Activated B cell treated with CpG ODN at 0.5 μM for 24 hours (primary cell): ENCODE data around the gene EIF5A. TPM values are rescaled to one million over a fixed set of nuclear protein-coding genes. Genes with fewer than 3 reads are reported as not detected.

Experiments used
- ATAC-seq: fragments of 200-7000 bp; cut with Tn5 transposase; one replicate; pipeline ENCODE4 v1.10.0; 2021; ENCODE audit warnings: low read depth, mild to moderate bottlenecking, moderate library complexity
- CTCF ChIA-PET: fragments of 350-600 bp; sonication (Branson Sonifier 250); formaldehyde crosslinking; loops from one replicate; lab custom pipeline; 2021; ENCODE audit warnings: antibody characterized with exemption; lab: Charles Lee
- POLR2A ChIA-PET: fragments of 350-600 bp; sonication (Branson Sonifier 250); formaldehyde crosslinking; loops from one replicate; lab custom pipeline; 2021; ENCODE audit warnings: antibody characterized with exemption; lab: Charles Lee
- DNase-seq: peaks from one replicate; pipeline ENCODE4 v3.0.0; 2022
- H3K27ac Mint-ChIP-seq: one replicate; pipeline ENCODE4 v1.8.0; 2020; ENCODE audit warnings: mixed read lengths
- H3K27me3 Mint-ChIP-seq: one replicate; pipeline ENCODE4 v1.8.0; 2021; ENCODE audit warnings: mixed read lengths
- H3K36me3 Mint-ChIP-seq: one replicate; pipeline ENCODE4 v1.8.0; 2021; ENCODE audit warnings: low read depth, mixed read lengths
- H3K4me1 Mint-ChIP-seq: one replicate; pipeline ENCODE4 v1.8.0; 2021; ENCODE audit warnings: mixed read lengths
- H3K4me3 Mint-ChIP-seq: one replicate; pipeline ENCODE4 v1.8.0; 2020; ENCODE audit warnings: mild to moderate bottlenecking, mixed read lengths
- H3K9me3 Mint-ChIP-seq: one replicate; pipeline ENCODE4 v1.8.0; 2020; ENCODE audit warnings: mixed read lengths
- CTCF ChIP-seq: fragments of 200-600 bp; IDR thresholded peaks from one replicate; pipeline ENCODE4 v1.8.0; 2022; ENCODE audit warnings: antibody characterized with exemption, mild to moderate bottlenecking
- intact Hi-C: fragments of 100-400 bp; cut with micrococcal nuclease; formaldehyde crosslinking; loops from one replicate; pipeline ENCODE4 v1.15.1; 2024
- total RNA-seq: library from RNA; stranded (reverse); gene quantifications from 2 replicates; pipeline ENCODE4 v1.2.3, GENCODE V29; 2022

EIF5A gene
- total RNA-seq, 1 donor from 2014 or later, result 656 TPM

- peak; percentile 9 for ATAC-seq
- H3K4me3 Mint-ChIP-seq, result peak within 1 kb of the TSS; percentile 95
- DNase-seq, result no peak
- POLR2A ChIA-PET, result interaction anchor here (0.6 to 3.8 kb wide), 28 partner anchors 9 to 844 kb away, joined by 3 to 62 read pairs (median 6); partner anchors contain the start of genes DVL2, GABARAP, GPS2 and MPDU1
- H3K4me1 Mint-ChIP-seq, result peaks cover 45% of the 10 kb centered on the region
- CTCF ChIA-PET, result interaction anchor here (1.1 to 3.1 kb wide), 6 partner anchors 11 to 260 kb away, joined by 3 to 19 read pairs (median 4); partner anchors contain the start of genes GPS2 and SOX15
- no peaks in the 10 kb centered on the region for H3K9me3 Mint-ChIP-seq
- no peak for TF ChIP-seq CTCF
- peaks cover 39% of the 10 kb centered on the region for H3K36me3 Mint-ChIP-seq
- intact Hi-C loops, result loop anchor here (1.0 to 2.0 kb wide), 11 partner anchors 8 to 359 kb away; partner anchors contain the start of genes EIF5A, ELP5, GPS2 and PHF23
- H3K27ac Mint-ChIP-seq, result peak within 1 kb of the TSS; percentile 96
- H3K27me3 Mint-ChIP-seq, result no peaks in the 10 kb centered on the region
Observed at GRCh38 chr17:7328840-7329373, 21.5 kb downstream of the EIF5A start, which contains the start of gene NEURL4. Gene NEURL4, minus strand, starts transcription at chr17:7329335. Its CDS starts 23 bp downstream, at chr17:7329312.

GRCh38 chr17:7329374-7329996 is 22.1 kb downstream of the EIF5A start:
- Mint-ChIP-seq H3K9me3 (no peaks in the 10 kb centered on the region), H3K4me1 (peaks cover 41% of the 10 kb centered on the region), H3K27me3 (no peaks in the 10 kb centered on the region), H3K36me3 (peaks cover 33% of the 10 kb centered on the region), H3K4me3 (peak overlapping the region; percentile 95), H3K27ac (peak overlapping the region; percentile 96)
- TF ChIP-seq CTCF, result no peak
- ChIA-PET POLR2A (interaction anchor here (0.6 to 3.8 kb wide), 40 partner anchors 8 to 1939 kb away, joined by 3 to 62 read pairs (median 5); partner anchors contain the start of genes CD68, CTC1, CTDNEP1 and DVL2), CTCF (interaction anchor here (0.6 to 3.1 kb wide), 8 partner anchors 11 to 266 kb away, joined by 3 to 19 read pairs (median 4); partner anchors contain the start of genes GPS2 and SOX15)
- DNase-seq (peak; percentile 92), ATAC-seq (peak; percentile 74)
- intact Hi-C loops, result loop anchor here (1.0 to 2.0 kb wide), 11 partner anchors 8 to 359 kb away; partner anchors contain the start of genes EIF5A, ELP5, GPS2 and PHF23

GRCh38 chr17:7329997-7330637 is 22.7 kb downstream of the EIF5A start:
- POLR2A ChIA-PET, result interaction anchor here (0.6 to 3.8 kb wide), 39 partner anchors 8 to 1940 kb away, joined by 3 to 62 read pairs (median 5); partner anchors contain the start of genes CD68, CTC1, CTDNEP1 and DVL2

GRCh38 chr17:7330638-7331015 is 23.2 kb downstream of the EIF5A start:
- no peak for DNase-seq
- CTCF ChIA-PET, result interaction anchor here (1.4 to 3.1 kb wide), 2 partner anchors 14 to 20 kb away, joined by 3 to 19 read pairs; no protein-coding TSS in a partner anchor
- POLR2A ChIA-PET, result interaction anchor here (1.3 to 3.8 kb wide), 8 partner anchors 14 to 295 kb away, joined by 3 to 62 read pairs (median 10); partner anchors contain the start of genes CD68, CTDNEP1, GPS2 and PHF23

More at GRCh38 chr17:7329997-7330637, 22.7 kb downstream of the EIF5A start:
- ATAC-seq (peak; percentile 50), DNase-seq (peak; percentile 75)
- CTCF ChIA-PET, result interaction anchor here (0.6 to 3.1 kb wide), 9 partner anchors 12 to 265 kb away, joined by 3 to 19 read pairs (median 3); partner anchors contain the start of genes GPS2 and SOX15
- peaks cover 44% of the 10 kb centered on the region for H3K4me1 Mint-ChIP-seq
- no peaks in the 10 kb centered on the region for H3K9me3 Mint-ChIP-seq
- intact Hi-C loops, result loop anchor here (1.0 to 2.0 kb wide), 11 partner anchors 7 to 358 kb away; partner anchors contain the start of genes EIF5A, ELP5, GPS2 and PHF23
- H3K27ac Mint-ChIP-seq, result peak overlapping the region; percentile 96
- H3K27me3 Mint-ChIP-seq, result no peaks in the 10 kb centered on the region
- peaks cover 28% of the 10 kb centered on the region for H3K36me3 Mint-ChIP-seq
- TF ChIP-seq CTCF, result no peak
- H3K4me3 Mint-ChIP-seq, result peak overlapping the region; percentile 95

More at GRCh38 chr17:7330638-7331015, 23.2 kb downstream of the EIF5A start:
- intact Hi-C loops, result no loop called here
- Mint-ChIP-seq H3K9me3 (no peaks in the 10 kb centered on the region), H3K27ac (peak overlapping the region; percentile 96), H3K27me3 (no peaks in the 10 kb centered on the region), H3K4me1 (peaks cover 50% of the 10 kb centered on the region), H3K36me3 (peaks cover 23% of the 10 kb centered on the region), H3K4me3 (peak overlapping the region; percentile 95)
- no peak for TF ChIP-seq CTCF
- ATAC-seq, result no peak
